Esophagus muscularis mucosa (tissue), 3 donors: ENCODE data around the gene AHI1.

Experiments
- POLR2A ChIP-seq: fragments of 450-650 bp; IDR thresholded peaks from one replicate; pipeline ENCODE4 v1.6.1; 2017; ENCODE audit warnings: antibody characterized with exemption, moderate library complexity, mild to moderate bottlenecking, low read depth
- POLR2AphosphoS5 ChIP-seq, 2 donors: sonication (generic); formaldehyde crosslinking; IDR thresholded peaks; one replicate each; pipeline ENCODE4 v1.6.1; 2017; ENCODE audit warnings: antibody characterized with exemption in 2 of 2
- TF ChIP-seq, protein P1 (sequence below), 3 experiments: fragments of 200-600 bp in 2 of 3; fragments of 450-650 bp in 1 of 3; sonication (generic) in 2 of 3; IDR thresholded peaks; one replicate each; pipeline ENCODE4 v1.5.1; 2017 to 2019; ENCODE audit warnings: antibody characterized with exemption in 3 of 3, mild to moderate bottlenecking in 2 of 3, moderate library complexity in 1 of 3

DNA sequence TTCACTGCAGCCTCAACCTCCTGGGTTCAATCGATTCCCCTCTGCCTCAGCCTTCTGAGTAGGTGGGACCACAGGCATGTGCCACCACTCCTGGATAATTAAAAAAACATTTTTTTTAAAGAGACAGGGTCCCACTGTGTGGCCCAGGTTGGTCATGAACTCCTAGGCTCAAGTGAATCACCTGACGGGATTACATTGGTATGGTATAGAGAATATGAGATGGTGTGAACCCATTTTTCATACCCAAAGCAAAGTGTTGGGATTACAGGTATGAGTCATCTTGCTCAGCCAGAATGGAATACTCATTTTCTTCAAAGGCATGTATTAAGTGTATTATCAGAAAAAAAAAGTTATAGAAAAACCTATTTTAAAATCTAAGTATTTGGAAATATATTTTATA lies 114.2 kb downstream of the AHI1 start:
- TF ChIP-seq POLR2AphosphoS5 (IDR thresholded peaks at IDR 0.05) (no peak), POLR2A (no peak)
- TF ChIP-seq, protein P1, sequence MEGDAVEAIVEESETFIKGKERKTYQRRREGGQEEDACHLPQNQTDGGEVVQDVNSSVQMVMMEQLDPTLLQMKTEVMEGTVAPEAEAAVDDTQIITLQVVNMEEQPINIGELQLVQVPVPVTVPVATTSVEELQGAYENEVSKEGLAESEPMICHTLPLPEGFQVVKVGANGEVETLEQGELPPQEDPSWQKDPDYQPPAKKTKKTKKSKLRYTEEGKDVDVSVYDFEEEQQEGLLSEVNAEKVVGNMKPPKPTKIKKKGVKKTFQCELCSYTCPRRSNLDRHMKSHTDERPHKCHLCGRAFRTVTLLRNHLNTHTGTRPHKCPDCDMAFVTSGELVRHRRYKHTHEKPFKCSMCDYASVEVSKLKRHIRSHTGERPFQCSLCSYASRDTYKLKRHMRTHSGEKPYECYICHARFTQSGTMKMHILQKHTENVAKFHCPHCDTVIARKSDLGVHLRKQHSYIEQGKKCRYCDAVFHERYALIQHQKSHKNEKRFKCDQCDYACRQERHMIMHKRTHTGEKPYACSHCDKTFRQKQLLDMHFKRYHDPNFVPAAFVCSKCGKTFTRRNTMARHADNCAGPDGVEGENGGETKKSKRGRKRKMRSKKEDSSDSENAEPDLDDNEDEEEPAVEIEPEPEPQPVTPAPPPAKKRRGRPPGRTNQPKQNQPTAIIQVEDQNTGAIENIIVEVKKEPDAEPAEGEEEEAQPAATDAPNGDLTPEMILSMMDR (IDR thresholded peaks at IDR 0.05) = no peak
